ENCODE measurements around the gene GPSM1.

GRCh38 chr9:136391737-136392537, 64.6 kb downstream of the GPSM1 start:
- TF ChIP-seq CTCF (IDR thresholded peaks at IDR 0.05) (no peak), POLR2A (IDR thresholded peaks at IDR 0.05) (no peak)
